Tibial artery (tissue), 4 donors: Measurements from ENCODE around the gene NDNF.

Experiments used
- DNase-seq, 2 donors: peaks; one replicate each; pipeline ENCODE4 v3.0.0-alpha.2; 2019
- H3K27ac ChIP-seq, 2 donors: fragments of 200-600 bp; sonication (generic) in 1 of 2; 1 replicate in 1 of 2; 2 replicates in 1 of 2; pipeline ENCODE4 v1.5.1; 2018 to 2019; ENCODE audit warnings: mild to moderate bottlenecking in 1 of 2
- H3K27me3 ChIP-seq, 2 donors: fragments of 200-600 bp; sonication (generic) in 1 of 2; one replicate each; pipeline versions ENCODE4 v1.5.1 to v1.6.0; 2016 to 2019
- H3K36me3 ChIP-seq, 3 donors: fragments of 200-600 bp; sonication (generic) in 2 of 3; one replicate each; pipeline ENCODE4 v1.5.1; 2016 to 2019; ENCODE audit warnings: mild to moderate bottlenecking in 2 of 3
- H3K4me1 ChIP-seq, 4 donors: fragments of 200-600 bp; sonication (generic) in 2 of 4; 1 replicate in 3 of 4; 2 replicates in 1 of 4; pipeline ENCODE4 v1.5.1; 2016 to 2019
- H3K4me3 ChIP-seq, 2 donors: fragments of 200-600 bp; sonication (generic) in 1 of 2; 1 replicate in 1 of 2; 2 replicates in 1 of 2; pipeline ENCODE4 v1.5.1; 2018 to 2019; ENCODE audit warnings: mild to moderate bottlenecking in 2 of 2
- H3K9me3 ChIP-seq, 3 donors: fragments of 200-600 bp; sonication (generic) in 1 of 3; one replicate each; pipeline ENCODE4 v1.5.1; 2016 to 2019
- intact Hi-C: fragments of 100-400 bp; cut with DNase I; formaldehyde crosslinking; loops from one replicate; pipeline ENCODE4 v1.15.0; 2023; ENCODE audit warnings: low total_unique reads
- TF ChIP-seq, protein P1 (sequence below), 2 experiments: fragments of 200-600 bp in 1 of 2; fragments of 450-650 bp in 1 of 2; IDR thresholded peaks; one replicate each; pipeline ENCODE4 v1.5.1; 2017 to 2019; ENCODE audit warnings: antibody characterized with exemption in 2 of 2, mild to moderate bottlenecking in 1 of 2, moderate library complexity in 1 of 2

Gene NDNF

DNA sequence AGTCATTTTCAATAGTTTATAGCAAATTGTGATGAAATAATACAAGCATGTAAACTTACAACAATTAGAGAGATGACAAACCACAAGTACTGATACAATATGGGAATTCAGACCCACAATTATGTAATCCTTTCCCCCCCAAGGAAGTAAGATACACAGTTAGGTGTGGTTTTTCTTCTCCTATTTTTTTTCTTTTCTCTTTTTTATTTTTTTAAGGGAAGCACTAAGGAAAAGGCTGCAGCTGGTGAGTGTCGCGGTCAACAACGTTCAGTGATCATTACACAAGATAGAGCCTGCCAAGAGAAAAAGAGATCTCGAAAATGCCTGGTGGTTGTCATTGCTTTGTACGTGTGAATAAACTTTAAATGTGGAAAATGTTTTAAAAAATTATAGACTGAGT is 9.8 kb downstream of the NDNF start:
- H3K4me1 ChIP-seq = no peaks in the 10 kb centered on the region
- no peak overlapping the region for H3K27ac ChIP-seq
- no peaks in the 10 kb centered on the region for H3K36me3 ChIP-seq
- no peak for DNase-seq
- H3K27me3 ChIP-seq = no peaks in the 10 kb centered on the region
- intact Hi-C loops = no loop called here
- TF ChIP-seq, protein P1, sequence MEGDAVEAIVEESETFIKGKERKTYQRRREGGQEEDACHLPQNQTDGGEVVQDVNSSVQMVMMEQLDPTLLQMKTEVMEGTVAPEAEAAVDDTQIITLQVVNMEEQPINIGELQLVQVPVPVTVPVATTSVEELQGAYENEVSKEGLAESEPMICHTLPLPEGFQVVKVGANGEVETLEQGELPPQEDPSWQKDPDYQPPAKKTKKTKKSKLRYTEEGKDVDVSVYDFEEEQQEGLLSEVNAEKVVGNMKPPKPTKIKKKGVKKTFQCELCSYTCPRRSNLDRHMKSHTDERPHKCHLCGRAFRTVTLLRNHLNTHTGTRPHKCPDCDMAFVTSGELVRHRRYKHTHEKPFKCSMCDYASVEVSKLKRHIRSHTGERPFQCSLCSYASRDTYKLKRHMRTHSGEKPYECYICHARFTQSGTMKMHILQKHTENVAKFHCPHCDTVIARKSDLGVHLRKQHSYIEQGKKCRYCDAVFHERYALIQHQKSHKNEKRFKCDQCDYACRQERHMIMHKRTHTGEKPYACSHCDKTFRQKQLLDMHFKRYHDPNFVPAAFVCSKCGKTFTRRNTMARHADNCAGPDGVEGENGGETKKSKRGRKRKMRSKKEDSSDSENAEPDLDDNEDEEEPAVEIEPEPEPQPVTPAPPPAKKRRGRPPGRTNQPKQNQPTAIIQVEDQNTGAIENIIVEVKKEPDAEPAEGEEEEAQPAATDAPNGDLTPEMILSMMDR (IDR thresholded peaks at IDR 0.05) = no peak
- no peaks in the 10 kb centered on the region for H3K9me3 ChIP-seq
- H3K4me3 ChIP-seq = no peak overlapping the region

DNA sequence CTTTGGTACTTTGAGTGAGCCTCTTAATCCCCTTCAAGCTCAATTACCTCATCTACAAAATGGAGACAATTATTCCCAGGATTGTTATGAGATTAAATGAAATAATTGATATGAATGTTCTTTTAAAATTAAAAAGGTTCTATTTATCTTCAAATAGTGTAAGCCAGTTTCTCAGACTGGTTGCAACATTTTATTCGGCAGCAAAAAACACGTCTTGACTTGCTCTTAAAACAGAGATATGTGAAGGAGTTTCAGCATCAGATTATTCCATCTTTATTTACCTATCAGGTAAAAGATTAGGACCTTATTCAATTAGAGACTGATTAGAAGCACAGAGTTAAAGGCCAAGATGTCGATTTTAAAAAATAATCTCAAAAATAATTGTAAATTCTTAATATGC is 10.5 kb downstream of the NDNF start:
- no peak for DNase-seq
- Histone ChIP-seq H3K4me1 (no peaks in the 10 kb centered on the region), H3K27ac (no peak overlapping the region), H3K27me3 (no peaks in the 10 kb centered on the region), H3K9me3 (no peaks in the 10 kb centered on the region), H3K4me3 (no peak overlapping the region), H3K36me3 (no peaks in the 10 kb centered on the region)
- TF ChIP-seq, protein P1 (IDR thresholded peaks at IDR 0.05) = no peak
- intact Hi-C loops = no loop called here

DNA sequence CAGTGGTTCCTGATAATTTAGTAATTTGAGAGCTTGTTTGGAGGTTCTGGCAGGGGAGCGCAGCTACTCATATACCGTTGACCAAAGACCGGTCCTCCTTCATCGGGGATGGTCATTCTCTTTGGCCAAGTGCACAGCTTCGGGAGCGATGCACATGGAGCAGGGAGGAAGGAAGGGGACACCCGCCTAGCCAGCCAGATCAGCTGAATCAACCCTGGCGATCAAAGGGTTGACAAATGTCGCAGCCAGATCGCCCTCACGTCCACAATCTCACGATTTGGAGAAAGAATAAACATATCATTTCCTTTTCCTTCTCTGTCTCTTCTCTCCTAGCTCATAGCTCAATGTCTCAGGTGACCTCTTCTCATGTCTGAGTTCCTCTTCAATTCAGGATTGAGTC is 11.1 kb downstream of the NDNF start:
- no peak overlapping the region for H3K27ac ChIP-seq
- no peaks in the 10 kb centered on the region for H3K27me3 ChIP-seq
- H3K36me3 ChIP-seq = no peaks in the 10 kb centered on the region
- H3K9me3 ChIP-seq = no peaks in the 10 kb centered on the region
- H3K4me1 ChIP-seq = no peaks in the 10 kb centered on the region
- DNase-seq = no peak
- TF ChIP-seq, protein P1 (IDR thresholded peaks at IDR 0.05) = no peak
- intact Hi-C loops = no loop called here
- no peak overlapping the region for H3K4me3 ChIP-seq

DNA sequence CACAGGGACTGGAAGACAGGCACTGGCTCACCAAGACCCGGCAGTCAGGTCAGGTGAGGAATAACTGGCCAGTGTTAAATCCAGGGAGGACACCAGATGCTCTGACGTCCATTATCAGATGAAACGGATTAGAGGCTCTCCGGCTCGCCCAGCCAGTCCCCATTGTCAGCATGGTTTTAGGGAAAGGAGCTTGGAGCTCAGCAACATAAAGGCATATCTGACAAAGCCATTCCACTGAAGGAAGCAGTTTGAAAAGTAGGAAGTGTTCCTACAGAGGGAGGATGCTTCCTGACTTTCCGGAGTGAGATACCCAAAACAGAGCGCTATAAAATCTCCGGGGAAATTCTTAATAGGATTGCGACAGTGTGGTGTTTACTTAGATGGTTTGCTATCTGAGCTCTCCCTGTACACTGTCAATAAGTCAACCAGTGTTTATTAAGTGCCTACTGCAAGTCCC is 14.8 kb downstream of the NDNF start:
- DNase-seq = no peak
- intact Hi-C loops = no loop called here
- TF ChIP-seq, protein P1 (IDR thresholded peaks at IDR 0.05) = no peak
- H3K4me1 ChIP-seq = no peaks in the 10 kb centered on the region
- no peak overlapping the region for H3K4me3 ChIP-seq
- no peak overlapping the region for H3K27ac ChIP-seq
- no peaks in the 10 kb centered on the region for H3K27me3 ChIP-seq
- H3K9me3 ChIP-seq = no peaks in the 10 kb centered on the region
- H3K36me3 ChIP-seq = no peaks in the 10 kb centered on the region

DNA sequence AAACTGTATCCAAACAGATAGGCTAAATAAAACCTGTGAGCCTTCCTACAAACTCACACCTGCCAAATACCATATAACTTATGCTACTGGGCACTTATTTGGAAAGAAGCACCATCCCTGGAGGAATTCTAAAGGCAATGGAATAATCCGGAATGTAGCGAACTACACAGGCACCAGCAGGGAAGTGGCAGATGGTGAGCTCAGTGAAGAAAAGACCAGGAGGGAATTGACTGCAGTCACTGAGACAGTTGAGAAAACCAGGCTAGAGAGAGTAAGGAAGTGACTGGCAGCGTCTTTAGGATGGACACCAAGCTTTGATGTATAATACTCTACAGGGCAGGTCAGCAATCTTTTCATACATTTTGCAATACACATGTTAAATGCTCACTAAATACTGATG is 16.3 kb downstream of the NDNF start:
- no peaks in the 10 kb centered on the region for H3K4me1 ChIP-seq
- DNase-seq = no peak
- H3K9me3 ChIP-seq = no peaks in the 10 kb centered on the region
- intact Hi-C loops = no loop called here
- H3K27me3 ChIP-seq = no peaks in the 10 kb centered on the region
- H3K27ac ChIP-seq = no peak overlapping the region
- TF ChIP-seq, protein P1 (IDR thresholded peaks at IDR 0.05) = no peak
- no peaks in the 10 kb centered on the region for H3K36me3 ChIP-seq
- no peak overlapping the region for H3K4me3 ChIP-seq

DNA sequence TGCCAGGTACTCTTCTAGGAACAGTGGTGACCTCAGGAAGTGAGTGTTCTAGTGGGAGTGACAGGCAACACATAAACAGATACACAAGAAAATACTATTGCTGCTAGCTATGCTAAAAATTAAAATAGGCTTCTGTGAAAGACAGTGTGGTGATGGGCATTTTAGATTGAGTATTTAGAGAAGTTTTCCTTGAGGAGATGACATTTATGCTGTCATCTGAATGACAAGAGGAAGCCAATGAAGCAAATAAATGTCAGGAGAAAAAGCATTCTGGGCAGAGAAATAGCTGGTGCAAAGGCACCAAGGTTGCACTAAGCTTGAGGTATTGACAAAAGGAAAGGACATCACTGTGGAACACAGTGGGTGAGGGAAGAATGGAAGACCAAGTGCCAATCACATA is 18.0 kb downstream of the NDNF start:
- intact Hi-C loops = no loop called here
- no peaks in the 10 kb centered on the region for H3K9me3 ChIP-seq
- no peaks in the 10 kb centered on the region for H3K36me3 ChIP-seq
- H3K4me1 ChIP-seq = peaks cover 0 to 5% (median 0%) of the 10 kb centered on the region in 4 donors
- DNase-seq = no peak
- TF ChIP-seq, protein P1 (IDR thresholded peaks at IDR 0.05) = no peak
- H3K27ac ChIP-seq = no peak overlapping the region
- no peaks in the 10 kb centered on the region for H3K27me3 ChIP-seq
- no peak overlapping the region for H3K4me3 ChIP-seq
